Measurements from ENCODE around the gene RERE.
"Not testable (repeated sequence)": the region's sequence is repeated elsewhere in the genome, so short reads cannot be mapped to it uniquely, and the experiment has no call there.

RERE gene

DNA sequence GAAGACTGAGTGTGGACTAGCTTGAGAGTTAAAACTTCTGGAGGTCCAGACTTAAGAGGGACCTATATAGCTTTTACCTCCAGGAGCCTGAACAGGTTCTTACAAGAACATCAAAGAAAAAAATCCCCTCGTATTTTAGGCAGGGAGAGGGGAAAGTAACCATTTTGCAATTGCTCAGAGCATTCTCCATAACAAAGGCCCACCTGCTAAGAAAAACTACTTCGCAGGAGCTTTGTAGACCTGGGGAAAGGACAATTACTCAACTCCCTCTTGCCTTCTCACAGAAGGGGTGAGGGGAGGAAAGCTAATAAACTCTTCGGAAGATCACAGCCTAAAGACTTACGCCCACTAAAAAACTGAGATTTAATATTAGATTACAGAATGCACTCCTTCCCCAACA lies 86.3 kb downstream of the RERE start:
- intact Hi-C loops (cut with DNase I), result no loop called here
- no peak for DNase-seq

DNA sequence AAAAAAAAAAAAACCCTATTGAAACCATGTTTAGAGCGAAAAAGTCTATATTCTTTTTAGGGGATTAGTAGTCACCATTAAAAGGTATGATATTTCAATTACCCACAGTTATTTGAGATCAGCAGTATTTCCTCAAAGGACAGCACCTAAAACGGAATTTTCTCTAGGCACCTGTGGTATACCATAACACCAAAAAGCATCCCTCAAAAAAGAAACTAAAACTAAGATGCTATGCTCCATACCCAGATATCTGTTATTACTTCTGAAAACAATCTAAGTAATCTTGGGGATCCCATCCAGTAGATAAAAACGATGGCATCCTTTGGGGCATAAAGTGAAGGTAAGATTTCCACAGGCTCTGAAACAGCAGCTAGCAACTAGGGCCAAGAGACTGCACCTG lies 89.0 kb downstream of the RERE start:
- DNase-seq, result no peak
- intact Hi-C loops (cut with DNase I), result loop anchor here (10.0 kb wide), 2 partner anchors 64 to 164 kb away; no protein-coding TSS in a partner anchor

DNA sequence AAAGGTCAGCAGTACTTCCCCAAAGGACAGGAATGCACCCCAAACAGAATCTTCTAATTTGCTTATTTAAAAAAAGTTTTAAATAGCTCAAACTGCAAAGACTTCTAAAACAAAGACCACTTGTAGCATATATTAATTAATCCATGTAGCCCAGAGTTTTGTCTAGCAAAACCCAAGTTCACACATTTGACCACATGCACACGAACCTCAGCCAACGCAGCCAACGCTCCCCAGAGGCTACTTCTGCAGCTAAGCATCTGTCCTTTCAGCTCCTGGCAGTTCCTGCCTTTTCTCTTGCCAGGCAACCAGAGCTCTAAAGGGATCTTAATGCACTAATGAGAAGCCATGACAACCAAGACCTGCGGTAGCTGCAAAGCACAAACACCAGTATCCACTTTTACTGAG lies 89.6 kb downstream of the RERE start:
- intact Hi-C loops (cut with DNase I), result loop anchor here (10.0 kb wide), 2 partner anchors 63 to 163 kb away; no protein-coding TSS in a partner anchor
- DNase-seq, result peak in 27 of 42 donors; percentile 8 to 62 (median 38)

DNA sequence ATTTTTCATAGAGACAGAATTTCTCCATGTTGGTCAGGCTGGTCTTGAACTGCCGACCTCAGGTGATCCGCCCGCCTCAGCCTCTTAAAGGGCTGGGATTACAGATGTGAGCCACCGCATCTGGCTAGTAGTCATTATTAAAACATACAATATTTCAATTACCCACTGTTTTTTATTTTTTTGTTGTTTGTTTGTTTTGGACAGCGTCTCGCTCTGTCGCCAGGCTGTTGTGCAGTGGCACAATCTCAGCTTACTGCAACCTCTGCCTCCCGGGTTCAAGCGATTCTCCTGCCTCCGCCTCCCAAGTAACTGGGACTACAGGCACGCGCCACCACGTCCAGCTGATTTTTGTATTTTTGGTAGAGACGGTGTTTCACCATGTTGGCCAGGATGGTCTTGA lies 90.1 kb downstream of the RERE start:
- intact Hi-C loops (cut with DNase I), result loop anchor here (10.0 kb wide), 2 partner anchors 63 to 163 kb away; no protein-coding TSS in a partner anchor
- not testable (repeated sequence) for DNase-seq

DNA sequence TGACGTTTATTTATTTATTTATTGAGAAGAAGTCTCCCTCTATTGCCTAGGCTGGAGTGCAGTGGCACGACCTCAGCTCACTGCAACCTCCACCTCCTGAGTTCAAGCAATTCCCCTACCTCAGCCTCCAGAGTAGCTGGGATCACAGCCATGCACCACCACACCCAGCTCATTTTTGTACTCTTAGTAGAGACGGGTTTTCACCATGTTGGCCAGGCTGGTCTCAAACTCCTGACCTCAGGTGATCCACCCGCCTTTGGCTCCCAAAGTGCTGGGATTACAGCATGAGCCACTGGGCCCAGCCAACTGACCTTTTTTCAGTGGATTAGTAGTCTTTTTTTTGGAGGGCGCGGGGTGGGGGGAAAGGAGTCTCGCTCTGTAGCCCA lies 90.6 kb downstream of the RERE start:
- DNase-seq, result not testable (repeated sequence)

DNA sequence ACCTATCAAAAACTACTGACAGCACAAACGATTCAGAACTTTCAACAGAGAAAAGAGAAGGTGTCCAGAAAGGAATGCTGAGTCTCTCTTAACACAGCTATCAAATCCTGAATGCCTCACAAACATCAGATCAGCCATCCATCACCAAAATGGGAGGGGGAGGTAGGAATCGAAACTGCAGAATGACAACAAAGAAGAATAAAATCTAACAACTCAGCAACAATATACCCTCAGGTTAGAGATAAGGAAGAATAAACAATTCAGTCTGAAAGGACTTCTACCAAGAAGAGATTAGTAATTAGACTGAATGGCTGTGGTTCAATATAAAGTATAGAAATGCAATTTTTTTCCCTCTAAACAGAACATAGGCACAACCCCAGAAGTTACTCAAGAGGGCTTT lies 94.4 kb downstream of the RERE start:
- no peak for DNase-seq
- intact Hi-C loops (cut with DNase I), result loop anchor here (10.0 kb wide), 2 partner anchors 58 to 158 kb away; no protein-coding TSS in a partner anchor

More for the DNA sequence above, 90.6 kb downstream of the RERE start:
- intact Hi-C loops (cut with DNase I), result loop anchor here (10.0 kb wide), 2 partner anchors 62 to 162 kb away; no protein-coding TSS in a partner anchor

DNA sequence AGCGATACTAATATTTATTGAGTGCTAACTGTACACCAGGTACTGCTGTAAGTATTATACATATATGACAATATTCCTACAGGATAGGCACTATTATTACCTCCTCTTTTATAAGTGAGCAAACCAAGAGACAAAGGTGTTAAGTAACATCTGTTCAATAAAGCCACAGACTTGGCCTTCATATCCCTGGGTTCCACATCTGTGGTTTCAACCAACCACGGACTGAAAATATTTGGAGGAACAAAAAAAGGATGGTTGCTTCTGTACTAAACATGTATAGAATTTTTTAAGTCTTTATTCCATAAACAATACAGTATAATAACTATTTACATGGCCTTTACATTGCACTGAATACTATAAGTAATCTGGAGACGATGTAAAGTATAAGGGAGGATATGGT lies 95.1 kb downstream of the RERE start:
- no peak for DNase-seq
- intact Hi-C loops (cut with DNase I), result loop anchor here (10.0 kb wide), 2 partner anchors 58 to 158 kb away; no protein-coding TSS in a partner anchor

DNA sequence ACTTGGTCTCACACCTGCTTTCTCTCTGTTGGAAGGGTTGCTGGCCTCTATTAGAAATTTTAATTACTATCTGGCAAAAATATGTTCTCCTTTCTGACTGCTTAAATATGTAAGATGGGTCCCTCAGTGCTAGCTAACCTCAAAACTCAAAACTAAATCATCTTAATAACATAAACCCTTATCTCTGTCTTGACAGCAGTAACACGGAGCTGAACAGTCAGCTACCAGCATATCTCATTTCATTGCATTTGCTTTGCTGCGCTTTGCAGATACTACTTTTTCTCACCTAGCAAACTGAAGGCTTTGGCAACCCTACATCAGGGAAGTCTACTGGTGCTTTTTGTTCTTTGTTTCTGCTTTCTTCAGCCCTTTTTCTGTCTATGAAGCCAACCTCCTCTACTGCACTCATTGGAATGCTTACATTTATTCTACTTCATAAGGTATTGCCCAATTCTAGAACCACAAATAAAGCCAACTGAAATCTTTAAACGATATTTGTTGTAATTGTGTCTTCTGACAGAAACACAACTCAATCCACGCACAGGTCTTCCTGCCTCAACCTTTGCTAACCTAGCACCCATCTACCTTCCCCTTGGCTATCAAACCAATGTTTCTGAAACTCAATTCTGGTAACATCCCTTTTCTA lies 95.6 kb downstream of the RERE start:
- no peak for DNase-seq
- intact Hi-C loops (cut with DNase I), result loop anchor here (10.0 kb wide), 2 partner anchors 57 to 157 kb away; no protein-coding TSS in a partner anchor

DNA sequence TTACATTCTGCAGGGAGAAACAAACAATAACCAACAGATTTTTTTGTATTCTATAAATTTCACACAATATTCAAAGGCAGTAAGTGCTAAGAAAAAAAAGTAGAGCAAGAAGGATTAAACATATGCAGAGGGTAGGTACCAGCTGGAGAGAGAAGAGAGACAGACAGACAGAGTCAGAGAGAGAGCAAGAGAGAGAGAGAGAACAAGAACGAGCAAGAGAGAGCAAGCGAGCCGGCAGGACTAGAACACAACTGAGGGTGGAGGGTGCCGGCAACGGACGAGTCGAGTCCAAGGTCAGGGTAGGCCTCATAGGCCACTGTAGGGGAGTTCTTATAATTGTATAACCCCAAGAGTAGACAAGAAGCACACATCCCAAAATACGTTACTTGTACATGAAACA lies 97.1 kb downstream of the RERE start:
- intact Hi-C loops (cut with DNase I), result loop anchor here (10.0 kb wide), 2 partner anchors 56 to 156 kb away; no protein-coding TSS in a partner anchor
- DNase-seq, result no peak

DNA sequence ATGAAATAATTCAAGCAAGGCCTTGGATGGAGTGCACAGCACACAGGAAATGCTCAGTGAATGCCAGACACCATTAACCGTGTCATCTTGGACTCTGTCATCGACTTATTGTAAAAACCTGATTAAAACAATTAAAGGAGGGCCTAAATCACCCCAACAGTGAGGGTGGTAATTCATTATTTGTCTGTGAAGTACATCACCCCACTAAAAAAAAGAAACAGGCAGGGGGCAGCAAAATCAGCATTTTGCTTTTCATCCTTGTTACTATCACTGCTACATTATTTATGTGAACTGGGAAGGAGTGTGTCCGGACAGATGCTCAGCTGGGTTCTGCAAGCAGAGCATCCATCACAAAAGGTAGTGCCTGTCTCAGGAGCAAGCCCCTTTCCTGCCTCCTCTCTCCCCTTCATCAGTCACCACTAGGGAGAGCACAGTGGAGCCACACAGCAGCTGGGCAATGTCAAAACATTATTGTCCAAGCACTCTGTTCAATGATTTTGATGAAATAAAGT lies 98.5 kb downstream of the RERE start:
- intact Hi-C loops (cut with DNase I), result no loop called here
- DNase-seq, result peak in 10 of 42 donors; percentile 27 to 72 (median 44)

DNA sequence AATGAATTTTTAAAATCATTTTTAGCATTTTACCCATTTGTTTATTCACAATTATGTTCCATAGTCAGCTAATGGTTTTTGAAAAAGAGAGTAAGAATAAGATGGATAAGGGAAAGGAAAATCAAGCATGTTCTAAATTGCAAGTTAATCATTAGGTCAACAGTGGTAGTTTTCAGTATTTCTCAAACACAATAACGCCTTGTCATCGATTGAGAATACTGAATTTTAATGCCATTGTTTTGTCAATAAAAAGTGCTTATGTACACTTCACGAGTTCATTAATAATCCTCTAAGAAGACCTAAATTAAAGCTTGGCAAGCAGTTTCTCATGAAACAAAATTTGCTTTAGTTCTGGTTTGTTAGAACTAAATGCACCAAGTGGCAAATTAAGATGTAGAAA lies 100.3 kb downstream of the RERE start:
- intact Hi-C loops (cut with DNase I), result no loop called here
- DNase-seq, result no peak

DNA sequence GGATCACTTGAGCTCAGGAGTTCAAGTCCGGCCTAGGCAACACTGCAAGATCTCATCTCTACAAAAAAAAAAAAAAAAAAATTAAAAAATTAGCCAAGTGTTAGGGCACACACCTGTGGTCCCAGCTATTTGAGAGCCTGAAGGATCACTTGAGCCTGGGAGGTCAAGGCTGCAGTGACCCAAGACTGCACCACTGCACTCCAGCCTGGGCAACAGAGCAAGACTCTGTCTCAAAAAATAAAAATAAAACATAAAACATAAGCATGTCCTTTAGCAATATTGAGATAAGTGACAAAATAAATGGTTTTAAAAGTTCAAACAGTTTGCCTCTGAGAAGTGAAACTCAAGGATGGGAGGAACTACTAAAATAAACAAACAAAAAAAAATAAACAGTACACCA lies 101.2 kb downstream of the RERE start:
- intact Hi-C loops (cut with DNase I), result no loop called here
- DNase-seq, result no peak

DNA sequence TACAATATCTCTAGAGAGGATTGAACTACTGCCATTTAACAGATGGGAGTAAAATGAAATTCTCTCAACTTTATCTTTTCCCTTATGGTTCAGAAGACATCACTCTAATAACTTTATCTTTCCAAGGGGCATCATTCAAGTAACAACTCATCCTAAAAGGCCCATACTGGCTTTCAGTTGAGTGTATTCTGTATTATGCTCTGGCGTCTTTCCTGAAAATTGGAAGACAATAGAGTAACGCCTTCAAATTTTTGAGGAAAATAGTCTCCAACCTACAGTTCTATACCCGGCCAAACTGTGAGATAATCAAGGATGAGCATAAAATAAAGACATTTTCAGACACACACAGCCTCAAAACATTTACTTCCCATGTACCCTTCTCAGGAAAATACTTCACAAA lies 103.3 kb downstream of the RERE start:
- no peak for DNase-seq
- intact Hi-C loops (cut with DNase I), result no loop called here

DNA sequence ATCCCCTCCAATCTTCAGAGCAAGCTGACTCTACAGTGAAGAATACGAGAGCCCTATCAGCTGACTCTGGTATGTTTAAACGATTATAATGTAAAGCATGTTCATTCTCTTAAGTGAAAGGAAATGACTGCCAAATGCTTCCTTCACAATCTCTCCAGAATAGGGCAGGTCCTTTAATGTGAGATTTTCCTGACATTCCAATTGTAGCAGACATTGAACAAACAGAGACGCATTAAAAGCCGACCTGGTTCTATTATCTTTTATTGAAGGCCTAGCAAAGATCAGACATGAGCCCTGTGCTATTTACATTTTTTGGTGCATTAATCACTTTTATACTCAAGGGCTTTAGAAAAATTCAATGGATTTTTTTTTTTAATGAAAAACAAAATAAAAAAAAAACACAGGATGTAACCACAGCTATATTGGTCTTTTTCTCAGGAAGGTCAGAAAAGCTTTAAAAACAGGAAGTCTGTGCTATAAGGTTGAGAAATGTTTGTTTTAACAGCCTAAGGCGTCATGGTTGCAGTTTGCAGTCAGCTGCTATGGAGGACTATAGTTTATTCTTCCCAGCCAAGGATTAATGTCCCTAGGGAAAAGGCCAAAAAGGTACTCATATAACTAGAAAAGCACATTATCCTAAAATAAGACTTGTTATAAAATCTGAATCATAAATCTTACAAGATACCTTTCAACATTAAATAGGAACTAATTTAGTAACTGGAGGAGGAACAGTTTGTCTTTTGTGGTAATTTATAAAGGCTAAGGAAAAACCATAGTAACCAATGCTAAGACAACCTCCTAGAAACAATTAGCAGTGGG lies 104.8 kb downstream of the RERE start:
- no peak for DNase-seq
- intact Hi-C loops (cut with DNase I), result no loop called here

DNA sequence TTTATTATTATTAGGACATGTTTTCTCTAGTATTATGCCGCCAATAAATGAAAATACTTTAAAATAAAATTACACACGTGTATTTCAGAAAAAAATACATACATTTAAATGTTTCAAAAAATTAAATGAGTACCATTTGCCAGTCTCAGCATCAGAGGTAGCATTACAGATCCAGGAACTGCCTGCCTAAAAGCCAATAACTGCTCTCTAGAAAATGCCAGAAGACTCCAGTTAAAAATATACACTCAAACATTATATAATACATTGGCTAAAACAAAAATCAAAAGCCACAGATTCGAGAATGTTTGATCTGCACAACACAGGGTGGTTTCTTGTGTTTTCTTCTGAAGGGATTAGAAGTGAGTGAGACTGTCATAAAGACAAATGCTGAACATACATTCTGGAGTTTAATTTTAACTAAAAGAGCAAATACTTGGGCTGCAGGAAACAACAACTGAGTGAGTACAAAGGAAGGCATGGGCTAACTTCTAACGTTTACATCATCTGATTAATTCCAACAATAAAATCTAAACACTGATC lies 105.5 kb downstream of the RERE start:
- intact Hi-C loops (cut with DNase I), result no loop called here
- no peak for DNase-seq

DNA sequence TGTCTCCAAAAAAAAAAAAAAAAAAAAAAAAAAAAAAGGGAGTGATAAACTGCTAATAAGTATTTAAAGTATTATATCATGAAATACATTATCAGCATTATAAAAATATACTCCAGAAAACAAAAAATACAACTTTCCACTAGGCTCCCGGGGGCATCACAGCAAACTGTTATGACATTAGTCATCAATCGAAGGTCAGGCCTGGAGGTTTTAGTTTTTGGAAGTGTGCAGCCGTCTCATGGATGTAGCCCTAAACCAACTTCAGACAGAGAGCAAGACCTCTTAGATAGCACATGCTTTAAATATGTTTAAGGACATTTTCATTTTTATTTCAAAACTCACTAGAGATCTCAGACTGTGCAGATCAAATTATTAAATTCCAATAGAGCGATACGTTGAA lies 106.3 kb downstream of the RERE start:
- DNase-seq, result no peak
- intact Hi-C loops (cut with DNase I), result no loop called here

DNA sequence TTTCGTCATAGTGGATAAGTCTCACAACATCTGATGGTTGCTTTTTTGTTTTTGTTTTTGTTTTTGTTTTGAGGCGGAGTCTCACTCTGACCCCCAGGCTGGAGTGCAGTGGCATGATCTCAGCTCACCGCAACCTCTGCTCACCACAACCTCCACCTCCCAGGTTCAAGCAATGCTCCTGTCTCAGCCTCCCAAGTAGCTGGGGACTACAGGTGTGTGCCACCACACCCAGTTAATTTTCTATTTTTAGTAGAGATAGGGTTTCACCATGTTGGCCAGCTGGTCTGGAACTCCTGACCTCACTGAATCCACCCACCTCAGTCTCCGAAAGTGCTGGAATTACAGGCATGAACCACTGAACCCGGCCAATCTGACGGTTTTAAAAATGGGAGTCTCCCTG lies 109.2 kb downstream of the RERE start:
- intact Hi-C loops (cut with DNase I), result no loop called here
- DNase-seq, result no peak

DNA sequence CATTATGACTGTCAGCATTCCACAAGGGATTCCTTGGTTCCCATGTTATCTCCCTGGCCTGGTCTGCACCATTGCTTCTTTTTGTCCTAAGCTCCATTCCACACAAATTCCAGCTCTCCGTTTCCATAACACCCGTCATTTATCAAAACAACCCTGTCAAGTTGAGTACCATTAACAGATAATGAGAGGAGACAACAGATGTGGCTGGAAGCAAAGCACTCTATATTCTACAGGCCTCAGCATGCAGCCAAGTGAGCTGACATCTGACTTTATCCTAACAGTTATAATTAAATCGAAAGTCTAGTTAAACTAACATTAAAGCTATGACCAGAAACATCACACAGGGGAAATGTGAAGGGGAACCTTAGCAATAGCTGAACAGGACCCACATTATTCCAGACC lies 110.4 kb downstream of the RERE start:
- intact Hi-C loops (cut with DNase I), result no loop called here

DNA sequence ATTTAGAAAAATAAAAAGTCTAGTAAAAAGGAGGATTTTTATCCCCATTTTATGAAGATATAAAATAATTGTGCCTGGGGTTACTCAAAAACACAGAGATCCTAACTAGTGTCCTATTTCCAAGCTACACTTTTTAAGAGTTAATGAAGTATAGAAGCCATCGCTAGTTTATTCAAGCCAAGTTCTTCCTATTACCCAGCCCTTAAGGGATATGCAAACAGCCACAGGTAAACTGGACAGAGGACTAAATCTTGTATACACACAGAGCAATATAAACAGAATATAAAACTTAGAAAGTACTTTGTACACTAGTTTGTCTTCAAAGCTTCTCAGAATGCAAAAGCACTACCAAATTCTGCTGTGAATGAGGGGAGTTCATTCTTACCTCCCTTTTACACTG lies 111.1 kb downstream of the RERE start:
- intact Hi-C loops (cut with DNase I), result no loop called here
- no peak for DNase-seq

More for the DNA sequence above, 110.4 kb downstream of the RERE start:
- DNase-seq, result no peak

Measured in head of caudate nucleus (tissue), 42 donors.